Thyroid gland (tissue), 4 donors: ENCODE measurements around the gene ST7.

ENCODE experiments used
- CTCF ChIP-seq, 6 experiments: fragments of 200-600 bp in 3 of 6; fragments of 450-650 bp in 3 of 6; sonication (generic) in 3 of 6; IDR thresholded peaks; one replicate each; pipeline ENCODE4 v1.5.1; 2016 to 2019; ENCODE audit warnings: antibody characterized with exemption in 6 of 6, mild to moderate bottlenecking in 2 of 6, inconsistent platforms in 1 of 6, moderate library complexity in 1 of 6
- POLR2A ChIP-seq, 2 donors: fragments of 450-650 bp; IDR thresholded peaks; one replicate each; pipeline ENCODE4 v1.6.1; 2017; ENCODE audit warnings: antibody characterized with exemption in 2 of 2, mild to moderate bottlenecking in 2 of 2, moderate library complexity in 1 of 2

GRCh38 chr7:117018713-117019112 is 65.4 kb downstream of the ST7 start:
- no peak for TF ChIP-seq CTCF (IDR thresholded peaks at IDR 0.05)
- no peak for TF ChIP-seq POLR2A (IDR thresholded peaks at IDR 0.05)
